Ammon's horn (tissue), 1 donor: ENCODE data around the gene CRB3.
"Not testable (repeated sequence)": the region's sequence is repeated elsewhere in the genome, so short reads cannot be mapped to it uniquely, and the experiment has no call there.

Experiments
- DNase-seq: peaks from one replicate; pipeline ENCODE4 v3.0.0-alpha.2; 2016; ENCODE audit warnings: low spot score

The CRB3 gene

DNA sequence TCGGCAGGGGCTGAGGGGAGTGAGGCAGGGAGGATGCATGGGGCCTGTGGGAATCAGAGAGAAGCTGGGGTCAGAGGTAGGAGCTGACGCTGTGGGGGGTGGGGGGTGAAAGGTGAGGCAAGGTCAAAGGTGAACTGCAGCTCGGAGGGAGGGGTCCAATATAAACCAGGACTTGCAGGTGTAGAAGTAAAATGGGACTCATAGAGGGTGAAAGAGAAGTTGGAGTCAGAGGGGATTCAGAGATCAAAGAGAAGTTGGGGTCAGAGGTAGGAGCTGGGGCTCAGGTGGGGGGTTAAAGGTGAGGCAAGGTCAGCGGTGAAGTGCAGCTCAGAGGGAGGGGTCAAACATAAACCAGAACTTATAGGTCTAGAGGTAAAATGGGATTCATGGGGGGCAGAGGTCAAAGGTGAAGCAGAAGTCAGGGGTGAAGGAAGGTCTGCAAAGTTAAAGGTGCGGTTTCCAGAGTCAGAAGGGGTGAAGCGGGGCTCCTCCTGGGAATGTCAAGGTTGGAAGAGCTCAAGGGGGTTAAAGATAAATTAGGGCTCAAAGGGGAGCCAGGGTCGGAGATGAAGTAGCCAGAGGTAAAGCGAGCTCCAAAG lies 30.5 kb downstream of the CRB3 start:
- DNase-seq: no peak

DNA sequence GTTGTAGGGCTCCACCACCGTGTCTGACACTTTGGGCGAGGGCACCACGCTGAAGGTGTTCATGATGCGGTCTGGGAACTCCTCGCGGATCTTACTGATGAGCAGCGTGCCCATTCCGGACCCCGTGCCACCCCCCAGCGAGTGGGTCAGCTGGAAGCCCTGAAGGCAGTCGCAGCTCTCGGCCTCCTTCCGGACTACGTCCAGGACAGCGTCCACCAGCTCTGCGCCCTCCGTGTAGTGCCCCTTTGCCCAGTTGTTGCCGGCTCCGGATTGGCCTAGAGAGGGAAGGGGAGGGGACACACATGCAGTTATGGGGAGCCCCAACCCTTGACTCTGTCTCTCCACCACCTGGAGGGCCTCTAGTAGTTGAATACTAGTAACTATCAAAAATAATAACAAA lies 31.9 kb downstream of the CRB3 start:
- DNase-seq: no peak

DNA sequence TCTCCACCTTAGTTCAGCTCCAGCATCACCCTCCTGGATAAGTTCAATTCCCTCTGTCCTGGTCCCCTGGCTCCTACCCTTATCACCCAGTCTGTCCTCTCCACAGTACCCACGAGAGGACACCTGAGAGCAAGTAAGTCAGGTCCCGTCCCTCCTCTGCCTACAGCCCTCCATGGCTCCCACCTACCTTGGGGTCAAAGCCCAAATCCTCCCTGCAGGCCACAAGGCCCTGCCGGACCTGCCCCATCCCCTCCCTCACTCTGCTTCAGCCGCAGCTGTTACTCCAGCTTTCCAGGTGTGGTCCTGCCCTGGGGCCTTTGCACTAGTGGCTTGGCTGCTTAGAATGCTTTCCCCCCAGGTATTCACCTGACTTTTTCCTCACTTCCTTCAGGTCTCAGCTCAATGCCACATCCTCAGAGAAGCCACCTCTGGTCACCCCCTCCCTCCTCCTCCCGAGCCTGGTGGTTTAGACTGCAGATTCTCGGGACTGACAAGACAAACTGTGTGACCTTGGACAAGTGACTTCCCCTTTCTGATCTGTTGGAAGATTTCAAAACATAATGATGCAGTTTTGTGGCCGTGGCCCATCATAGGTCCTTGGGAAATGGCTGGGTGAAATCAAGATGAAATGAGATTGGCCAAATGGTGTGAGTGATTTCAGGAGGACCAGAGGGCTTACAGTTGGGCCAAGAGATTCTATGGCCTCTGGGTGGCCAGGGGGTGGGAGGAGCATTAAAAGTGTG lies 34.4 kb downstream of the CRB3 start:
- DNase-seq: no peak

DNA sequence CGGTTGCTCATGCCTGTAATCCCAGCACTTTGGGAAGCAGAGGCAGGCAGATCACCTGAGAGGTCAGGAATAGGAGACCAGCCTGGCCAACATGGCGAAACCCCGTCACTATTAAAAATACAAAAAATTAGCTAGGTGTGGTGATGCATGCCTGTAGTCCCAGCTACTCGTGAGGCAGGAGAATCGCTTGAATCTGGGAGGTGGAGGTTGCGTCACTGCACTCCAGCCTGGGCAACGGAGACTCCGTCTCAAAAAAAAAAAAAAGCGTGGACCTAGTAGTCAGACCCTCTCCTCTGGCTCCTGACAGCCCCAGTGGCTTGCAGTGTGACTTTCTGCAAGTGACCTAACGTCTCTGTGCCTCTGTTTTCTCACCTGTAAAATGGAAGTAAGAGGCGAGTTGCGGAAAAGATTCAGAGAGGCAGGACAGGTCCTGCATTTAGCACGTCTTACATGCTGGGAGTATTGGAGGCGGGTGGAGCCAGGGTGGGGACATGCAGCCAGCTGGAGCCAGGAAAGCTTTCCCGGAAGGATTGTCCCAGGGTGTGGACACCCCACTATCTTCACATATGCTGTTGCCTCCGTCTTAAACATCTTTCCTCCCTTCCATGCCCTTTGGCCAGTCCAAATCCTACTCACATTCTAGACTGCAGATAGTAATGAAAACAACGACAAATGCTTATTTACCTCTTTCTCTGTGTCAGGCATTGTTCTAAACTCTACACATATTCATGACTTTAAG lies 35.1 kb downstream of the CRB3 start:
- DNase-seq: no peak

- DNase-seq: no peak
Measured at GRCh38 chr19:6500837-6501739, 37.0 kb downstream of the CRB3 start.

DNA sequence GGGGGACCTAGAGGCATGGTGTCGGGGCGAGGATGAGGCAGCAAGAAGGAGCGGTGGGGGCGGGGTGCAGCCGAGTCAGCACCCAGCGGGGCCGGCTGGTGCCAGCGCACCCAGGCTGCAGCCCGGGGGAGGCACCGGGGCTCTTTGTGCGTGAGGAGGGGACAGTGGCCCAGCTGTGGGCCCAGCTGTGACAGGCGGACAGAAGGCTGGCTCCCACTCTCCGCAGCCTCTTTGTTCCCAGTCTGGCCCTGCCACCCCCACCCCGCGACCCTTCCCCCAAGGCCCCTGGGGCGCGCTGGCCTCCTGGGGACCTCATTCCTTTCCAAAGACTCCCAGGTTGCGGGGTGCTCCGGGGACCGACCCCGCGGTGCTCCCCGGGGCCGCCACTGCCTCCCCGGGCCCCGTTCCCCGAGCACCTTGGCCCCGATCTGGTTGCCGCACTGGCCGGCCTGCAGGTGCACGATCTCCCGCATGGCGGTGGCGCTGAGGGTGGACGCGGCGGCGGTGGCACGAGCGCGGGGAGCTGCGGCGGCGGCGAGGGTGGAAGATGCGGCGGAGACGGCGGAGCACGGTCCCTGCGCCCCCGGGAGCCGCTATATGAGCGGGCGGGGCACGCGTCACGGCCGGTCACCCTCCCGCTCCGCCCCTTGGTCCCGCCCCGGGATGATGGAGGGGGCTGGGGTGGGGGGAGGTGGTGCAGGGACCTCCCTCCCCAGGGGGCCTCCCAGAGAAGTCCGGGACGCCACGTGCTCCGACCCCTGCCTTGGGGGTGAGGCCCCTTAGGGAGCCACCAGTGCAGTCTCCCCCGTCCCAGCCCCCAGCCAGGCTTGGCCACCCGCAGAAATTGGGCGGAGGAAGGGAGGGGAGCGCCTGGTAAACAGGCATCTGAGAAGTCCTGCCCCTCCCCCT lies 37.9 kb downstream of the CRB3 start, which contains the start of gene TUBB4A:
Gene TUBB4A, minus strand, starts transcription at position 570 of the 909 bp plus-strand sequence. Its CDS starts 97 bp downstream, at position 473.
- DNase-seq: peak; percentile 93

GRCh38 chr19:6503407-6504201 lies 39.5 kb downstream of the CRB3 start:
- no peak for DNase-seq

- not testable (repeated sequence) for DNase-seq
Measured at GRCh38 chr19:6508028-6508771, 44.1 kb downstream of the CRB3 start.

DNA sequence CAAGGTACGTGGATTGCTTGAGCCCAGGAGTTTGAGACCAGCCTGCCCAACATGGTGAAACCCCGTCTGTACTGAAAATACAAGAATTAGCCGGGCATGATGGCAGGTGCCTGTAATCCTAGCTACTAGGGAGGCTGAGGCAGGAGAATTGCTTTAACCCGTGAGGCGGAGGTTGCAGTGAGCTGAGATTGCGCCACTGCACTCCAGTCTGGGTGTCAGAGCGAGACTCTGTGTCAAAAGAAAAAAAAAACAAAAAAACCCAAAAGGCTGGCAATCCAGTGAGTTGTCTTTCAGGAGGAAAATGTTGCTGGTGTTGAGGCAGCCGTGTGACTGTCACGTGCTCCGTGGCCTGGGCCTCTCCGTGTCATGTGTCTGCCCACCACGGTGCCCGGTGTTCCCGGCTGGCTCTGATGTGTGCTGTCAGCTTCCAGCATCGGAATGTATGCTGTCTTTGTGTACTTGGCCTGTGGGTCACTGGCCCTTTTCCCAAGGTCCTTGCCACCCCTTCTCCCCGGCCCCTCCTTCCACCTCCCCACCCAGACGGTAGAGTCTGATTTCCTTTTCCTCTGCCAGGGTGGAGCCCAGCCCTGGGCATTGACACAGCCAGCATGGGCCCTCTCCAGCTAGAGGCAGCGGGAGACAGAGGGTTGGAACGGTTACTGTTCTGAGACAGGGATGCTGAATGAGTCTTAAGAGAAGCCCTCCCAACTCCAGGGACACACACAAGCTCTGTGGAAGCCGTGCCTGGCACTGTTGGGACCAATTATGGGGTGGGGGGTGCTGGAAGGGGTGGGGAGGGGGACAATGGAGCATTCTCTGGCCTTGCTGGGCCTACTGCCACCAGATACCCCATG lies 45.3 kb downstream of the CRB3 start:
- DNase-seq: peak; percentile 97

DNA sequence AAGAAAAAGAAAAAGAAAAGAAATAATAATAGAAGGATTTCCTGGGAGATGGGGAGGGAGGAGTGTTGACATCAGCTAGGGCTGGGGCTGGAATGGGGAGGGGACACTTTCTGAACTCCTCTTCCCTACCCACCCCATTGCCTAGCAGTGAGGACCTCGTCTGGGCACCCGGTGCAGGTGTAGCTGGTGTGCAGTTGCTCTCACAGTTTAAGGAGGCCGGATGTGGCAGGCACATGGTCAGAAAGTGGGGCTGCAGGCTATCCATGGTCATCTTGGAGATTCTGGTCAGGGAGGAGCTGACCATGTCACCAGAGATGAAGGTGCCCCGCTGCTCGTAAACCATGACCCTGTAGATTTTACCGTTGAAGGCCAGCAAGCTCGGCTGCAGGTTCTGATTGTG lies 46.5 kb downstream of the CRB3 start:
- DNase-seq: no peak

DNA sequence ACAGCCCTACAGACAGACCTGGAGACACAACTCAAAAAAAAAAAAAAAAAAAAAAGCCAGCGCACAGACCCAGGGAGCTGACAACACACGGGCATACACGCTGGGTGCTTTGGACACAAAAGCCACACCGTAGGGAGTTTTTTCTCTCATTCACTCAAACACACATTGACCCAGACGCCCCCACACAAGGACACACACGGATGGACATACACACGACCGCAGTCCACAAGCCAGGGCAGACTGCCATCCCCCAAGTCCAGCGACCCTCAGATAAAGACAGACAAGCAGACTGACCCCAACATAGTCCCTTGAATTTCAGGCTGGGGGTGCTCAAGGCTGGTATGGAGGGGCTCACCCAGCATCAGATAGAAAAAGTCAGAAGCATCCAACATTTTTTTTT lies 50.0 kb downstream of the CRB3 start:
- no peak for DNase-seq

- no peak for DNase-seq
Measured at GRCh38 chr19:6514926-6515544, 51.0 kb downstream of the CRB3 start.

- peak; percentile 97 for DNase-seq
Measured at GRCh38 chr19:6516018-6516658, 52.1 kb downstream of the CRB3 start.
